Coronary artery (tissue), 2 donors: ENCODE data around the gene PRMT7.
A peak's percentile ranks its signal among the peaks of the same experiment; 100 is the strongest.
"Not testable (repeated sequence)": the region's sequence is repeated elsewhere in the genome, so short reads cannot be mapped to it uniquely, and the experiment has no call there.

Experiments used
- DNase-seq: peaks from one replicate; pipeline ENCODE4 v3.0.0-alpha.2; 2017; ENCODE audit warnings: low spot score
- H3K27ac ChIP-seq, 2 donors: fragments of 200-600 bp; sonication (generic); one replicate each; pipeline ENCODE4 v1.5.1; 2016 to 2019
- H3K4me3 ChIP-seq: fragments of 200-600 bp; sonication (generic); 2 replicates; pipeline ENCODE4 v1.5.1; 2016; ENCODE audit warnings: mild to moderate bottlenecking, moderate library complexity
- TF ChIP-seq, protein P1 (sequence below): fragments of 200-600 bp; sonication (generic); IDR thresholded peaks from one replicate; pipeline ENCODE4 v1.5.1; 2019; ENCODE audit warnings: antibody characterized with exemption

The PRMT7 gene

DNA sequence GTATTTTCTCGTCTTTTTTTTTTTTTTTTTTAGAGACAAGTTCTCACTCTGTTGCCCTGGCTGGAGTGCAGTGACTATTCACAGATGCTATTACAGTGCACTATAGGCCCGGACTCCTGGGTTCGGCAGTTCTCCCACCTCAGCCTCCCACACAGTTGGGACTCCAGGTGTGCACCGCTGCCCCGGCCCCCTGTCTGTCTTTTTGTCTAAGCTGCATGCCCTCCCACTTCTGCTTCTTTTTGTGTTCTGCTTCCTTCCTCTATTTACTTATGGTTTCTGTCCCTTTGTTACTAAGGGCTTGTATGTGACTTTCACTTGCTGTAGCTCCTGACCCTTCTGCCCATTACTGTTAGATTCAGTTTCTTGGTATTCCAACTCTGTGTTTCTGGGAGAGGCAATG lies 26.0 kb upstream of the PRMT7 start:
- H3K27ac ChIP-seq, result peak overlapping the region in 1 of 2 donors; percentile 72
- no peak for DNase-seq

DNA sequence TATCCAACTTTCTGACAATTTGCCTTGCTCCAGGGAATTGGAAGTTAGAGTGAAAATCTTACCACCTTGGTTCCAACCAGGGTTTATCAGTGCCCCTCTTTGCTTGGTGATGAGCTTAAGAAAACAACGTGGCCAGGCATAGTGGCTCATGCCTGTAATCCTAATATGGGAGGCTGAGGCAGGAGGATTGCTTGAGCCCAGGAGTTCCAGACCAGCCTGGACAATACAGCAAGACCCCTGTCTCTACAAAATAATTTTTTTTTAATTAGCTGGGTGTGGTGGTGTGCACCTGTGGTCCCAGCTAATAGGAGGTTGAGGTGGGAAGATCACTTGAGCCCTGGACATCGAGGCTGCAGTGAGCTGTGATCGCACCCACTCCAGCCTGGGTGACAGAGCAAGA lies 25.1 kb upstream of the PRMT7 start:
- TF ChIP-seq, protein P1, sequence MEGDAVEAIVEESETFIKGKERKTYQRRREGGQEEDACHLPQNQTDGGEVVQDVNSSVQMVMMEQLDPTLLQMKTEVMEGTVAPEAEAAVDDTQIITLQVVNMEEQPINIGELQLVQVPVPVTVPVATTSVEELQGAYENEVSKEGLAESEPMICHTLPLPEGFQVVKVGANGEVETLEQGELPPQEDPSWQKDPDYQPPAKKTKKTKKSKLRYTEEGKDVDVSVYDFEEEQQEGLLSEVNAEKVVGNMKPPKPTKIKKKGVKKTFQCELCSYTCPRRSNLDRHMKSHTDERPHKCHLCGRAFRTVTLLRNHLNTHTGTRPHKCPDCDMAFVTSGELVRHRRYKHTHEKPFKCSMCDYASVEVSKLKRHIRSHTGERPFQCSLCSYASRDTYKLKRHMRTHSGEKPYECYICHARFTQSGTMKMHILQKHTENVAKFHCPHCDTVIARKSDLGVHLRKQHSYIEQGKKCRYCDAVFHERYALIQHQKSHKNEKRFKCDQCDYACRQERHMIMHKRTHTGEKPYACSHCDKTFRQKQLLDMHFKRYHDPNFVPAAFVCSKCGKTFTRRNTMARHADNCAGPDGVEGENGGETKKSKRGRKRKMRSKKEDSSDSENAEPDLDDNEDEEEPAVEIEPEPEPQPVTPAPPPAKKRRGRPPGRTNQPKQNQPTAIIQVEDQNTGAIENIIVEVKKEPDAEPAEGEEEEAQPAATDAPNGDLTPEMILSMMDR, result no peak
- Histone ChIP-seq H3K4me3 (no peak overlapping the region), H3K27ac (peak overlapping the region in 1 of 2 donors; percentile 72)
- no peak for DNase-seq

More for the DNA sequence above, 26.0 kb upstream of the PRMT7 start:
- TF ChIP-seq, protein P1, result no peak
- H3K4me3 ChIP-seq, result no peak overlapping the region

- no peak for DNase-seq
- TF ChIP-seq, protein P1, result no peak
- Histone ChIP-seq H3K27ac (peak overlapping the region in 1 of 2 donors; percentile 86), H3K4me3 (no peak overlapping the region)
Measured at GRCh38 chr16:68286153-68287074, 24.4 kb upstream of the PRMT7 start.

- peak overlapping the region; percentile 70 to 86 for H3K27ac ChIP-seq
- no peak overlapping the region for H3K4me3 ChIP-seq
- TF ChIP-seq, protein P1, result no peak
- DNase-seq, result peak; percentile 86
Measured at GRCh38 chr16:68287276-68288251, 23.3 kb upstream of the PRMT7 start.

- DNase-seq, result no peak
- Histone ChIP-seq H3K27ac (peak overlapping the region; percentile 55 to 86), H3K4me3 (no peak overlapping the region)
- TF ChIP-seq, protein P1, result no peak
Measured at GRCh38 chr16:68288252-68288650, 22.6 kb upstream of the PRMT7 start.

DNA sequence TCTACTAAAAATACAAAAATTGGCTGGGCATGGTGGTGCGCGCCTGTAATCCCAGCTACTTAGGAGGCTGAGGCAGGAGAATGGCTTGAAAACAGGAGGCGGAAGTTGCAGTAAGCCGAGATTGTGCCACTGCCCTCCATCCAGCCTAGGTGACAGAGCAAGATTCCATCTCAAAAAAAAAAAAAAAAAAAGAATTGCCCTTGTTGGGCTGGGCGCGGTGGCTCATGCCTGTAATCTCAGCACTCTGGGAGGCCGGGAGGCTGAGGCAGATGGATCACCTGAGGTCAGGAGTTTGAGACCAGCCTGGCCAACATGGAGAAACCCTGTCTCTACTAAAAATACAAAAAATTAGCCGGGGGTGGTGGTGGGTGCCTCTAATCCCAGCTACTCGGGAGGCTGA lies 22.0 kb upstream of the PRMT7 start:
- DNase-seq, H3K4me3 ChIP-seq: not testable (repeated sequence)
- H3K27ac ChIP-seq, result peak overlapping the region in 1 of 2 donors; percentile 86

DNA sequence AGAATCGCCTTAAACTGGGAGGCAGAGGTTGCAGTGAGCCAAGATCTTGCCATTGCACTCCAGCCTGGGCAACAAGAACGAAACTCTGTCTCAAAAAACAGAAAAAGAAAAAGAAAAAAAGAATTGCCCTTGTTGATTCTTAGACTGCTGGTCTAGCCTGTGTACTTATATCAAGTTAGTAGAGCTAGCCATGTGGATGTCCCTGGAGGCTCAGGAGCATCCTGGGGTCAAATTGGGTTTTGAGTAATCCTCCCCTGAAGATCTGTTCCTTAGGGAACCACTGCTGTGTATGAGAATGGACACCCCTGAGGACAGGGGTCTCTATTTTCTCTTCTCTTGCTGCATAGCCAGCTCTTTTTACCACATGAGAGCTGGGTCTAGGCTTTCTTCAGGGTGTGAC lies 21.6 kb upstream of the PRMT7 start:
- H3K27ac ChIP-seq, result peak overlapping the region in 1 of 2 donors; percentile 42
- H3K4me3 ChIP-seq, result no peak overlapping the region
- TF ChIP-seq, protein P1, result no peak
- no peak for DNase-seq
